Hepatocyte (in vitro differentiated cells): Measurements from ENCODE around the gene ADTRP. TPM values are rescaled to one million over a fixed set of nuclear protein-coding genes. Genes with fewer than 3 reads are reported as not detected.

Source experiments
- DNase-seq: peaks from one replicate; pipeline ENCODE4 v3.0.0-alpha.2; 2016; ENCODE audit warnings: low spot score
- H2AFZ ChIP-seq: fragments of 200-600 bp; sonication (generic); 2 replicates; pipeline ENCODE4 v1.6.0; 2016; ENCODE audit warnings: antibody characterized with exemption, mild to moderate bottlenecking
- H3K27ac ChIP-seq: fragments of 200-600 bp; sonication (generic); 2 replicates; pipeline ENCODE4 v1.5.1; 2016; ENCODE audit warnings: mild to moderate bottlenecking
- H3K27me3 ChIP-seq: fragments of 200-600 bp; sonication (generic); 2 replicates; pipeline ENCODE4 v1.6.1; 2016
- H3K36me3 ChIP-seq: fragments of 200-600 bp; sonication (generic); replicated peaks from 2 replicates; pipeline ENCODE4 v1.5.1; 2016; ENCODE audit warnings: low read depth; ENCODE audit not compliant: insufficient read depth
- H3K4me1 ChIP-seq: fragments of 200-600 bp; sonication (generic); 2 replicates; pipeline ENCODE4 v1.5.1; 2016; ENCODE audit warnings: mild to moderate bottlenecking, moderate library complexity; ENCODE audit not compliant: insufficient read depth
- H3K4me2 ChIP-seq: fragments of 200-600 bp; sonication (generic); 2 replicates; pipeline ENCODE4 v1.6.0; 2016
- H3K4me3 ChIP-seq: fragments of 200-600 bp; sonication (generic); 2 replicates; pipeline ENCODE4 v1.5.1; 2016; ENCODE audit warnings: mild to moderate bottlenecking
- H3K79me2 ChIP-seq: fragments of 200-600 bp; sonication (generic); 2 replicates; pipeline ENCODE4 v1.6.0; 2017; ENCODE audit warnings: mild to moderate bottlenecking
- H3K9me2 ChIP-seq: fragments of 200-600 bp; sonication (generic); replicated peaks from 2 replicates; pipeline ENCODE4 v1.6.0; 2017; ENCODE audit warnings: mild to moderate bottlenecking; ENCODE audit not compliant: insufficient read depth
- H3K9me3 ChIP-seq: fragments of 200-600 bp; sonication (generic); 2 replicates; pipeline ENCODE4 v1.5.1; 2016; ENCODE audit warnings: low read depth, mild to moderate bottlenecking
- H4K20me1 ChIP-seq: fragments of 200-600 bp; sonication (generic); 2 replicates; pipeline ENCODE4 v1.6.0; 2016; ENCODE audit warnings: mild to moderate bottlenecking; ENCODE audit not compliant: insufficient read depth, poor library complexity, severe bottlenecking
- CTCF ChIP-seq: fragments of 200-600 bp; sonication (generic); IDR thresholded peaks from 2 replicates; pipeline ENCODE4 v1.5.1; 2016; ENCODE audit warnings: antibody characterized with exemption, mild to moderate bottlenecking; ENCODE audit not compliant: poor library complexity
- EZH2 ChIP-seq: fragments of 200-600 bp; sonication (generic); IDR thresholded peaks from 2 replicates; pipeline ENCODE4 v1.6.1; 2016; ENCODE audit warnings: antibody characterized with exemption, mild to moderate bottlenecking, borderline replicate concordance
- EZH2phosphoT487 ChIP-seq: fragments of 200-600 bp; sonication (generic); IDR thresholded peaks from one replicate; pipeline ENCODE4 v1.6.1; 2018; ENCODE audit warnings: antibody characterized with exemption, mild to moderate bottlenecking, low read depth, moderate library complexity; ENCODE audit not compliant: unreplicated experiment, severe bottlenecking
- WGBS: methylation state at CpG from one replicate; pipeline ENCODE4 v1.1.6; 2016; ENCODE audit warnings: low lambda C conversion rate; ENCODE audit errors: missing lambda C conversion rate; 5-methylcytosine and 5-hydroxymethylcytosine counted together
- polyA plus RNA-seq: library from polyadenylated mRNA; unstranded; fragments of >200 nt; fragmentation: Nextera tagmentation; extraction: Ambion mirVana; gene quantifications from 2 replicates; pipeline ENCODE4 v1.2.1, GENCODE V29; 2016
- total RNA-seq: library from RNA; depleted of rRNA; stranded (reverse); fragments of >200 nt; gene quantifications from 2 replicates; pipeline ENCODE4 v1.2.3, GENCODE V29; 2014

ADTRP gene
- total and polyA plus RNA-seq, 2 experiments from 2014 or later: 4.1 to 9.8 TPM

GRCh38 chr6:11734861-11735613 is 43.6 kb downstream of the ADTRP start:
- H3K9me2 ChIP-seq: no peaks in the 10 kb centered on the region
- H3K27ac ChIP-seq: no peak overlapping the region
- no peak overlapping the region for H2AFZ ChIP-seq
- TF ChIP-seq CTCF (no peak), EZH2 (no peak), EZH2phosphoT487 (no peak)
- H3K9me3 ChIP-seq: no peaks in the 10 kb centered on the region
- no peaks in the 10 kb centered on the region for H4K20me1 ChIP-seq
- no peak for DNase-seq
- H3K4me3 ChIP-seq: no peak overlapping the region
- H3K4me2 ChIP-seq: no peak overlapping the region
- H3K4me1 ChIP-seq: peaks cover 6% of the 10 kb centered on the region
- no peaks in the 10 kb centered on the region for H3K27me3 ChIP-seq
- H3K36me3 ChIP-seq: no peaks in the 10 kb centered on the region
- 75% methylated on average over 6 of the region's 6 CpGs for WGBS
- H3K79me2 ChIP-seq: no peaks in the 10 kb centered on the region

DNA sequence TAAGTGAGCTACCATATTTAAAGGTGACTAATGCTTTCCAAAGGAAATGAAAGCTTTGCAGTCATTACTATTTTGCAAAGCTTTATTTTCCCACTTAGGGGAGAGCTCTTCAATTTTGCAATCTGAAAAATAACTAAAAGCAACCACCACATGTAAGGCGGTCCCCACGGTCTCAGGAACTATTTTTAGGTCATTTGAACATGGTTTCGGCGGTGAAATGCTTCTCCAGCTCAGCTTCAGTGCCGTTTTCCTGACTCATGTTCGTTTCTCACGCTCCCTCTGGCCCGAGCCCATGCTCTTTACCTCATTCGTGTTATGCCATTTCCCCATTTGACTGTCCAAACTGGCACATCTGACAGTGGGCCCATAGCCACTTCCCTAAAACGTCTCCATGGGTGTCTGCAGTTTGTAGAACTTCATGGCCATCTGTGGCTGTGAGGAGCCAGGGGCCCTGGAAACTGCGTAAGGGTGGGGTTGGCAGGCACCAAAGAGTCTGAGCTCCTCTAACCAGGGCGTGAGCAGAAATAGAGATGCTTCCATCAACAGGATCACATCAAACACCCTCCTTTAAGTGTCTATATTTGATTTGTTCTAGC is 46.5 kb downstream of the ADTRP start:
- Histone ChIP-seq H3K4me3 (no peak overlapping the region), H3K4me1 (peaks cover 11% of the 10 kb centered on the region), H4K20me1 (no peaks in the 10 kb centered on the region), H3K36me3 (no peaks in the 10 kb centered on the region), H2AFZ (no peak overlapping the region), H3K79me2 (no peaks in the 10 kb centered on the region), H3K9me2 (no peaks in the 10 kb centered on the region), H3K27ac (no peak overlapping the region), H3K9me3 (no peaks in the 10 kb centered on the region), H3K4me2 (no peak overlapping the region), H3K27me3 (no peaks in the 10 kb centered on the region)
- WGBS: 90% methylated on average over 12 of the region's 12 CpGs
- DNase-seq: no peak
- TF ChIP-seq CTCF (no peak), EZH2phosphoT487 (no peak), EZH2 (no peak)

DNA sequence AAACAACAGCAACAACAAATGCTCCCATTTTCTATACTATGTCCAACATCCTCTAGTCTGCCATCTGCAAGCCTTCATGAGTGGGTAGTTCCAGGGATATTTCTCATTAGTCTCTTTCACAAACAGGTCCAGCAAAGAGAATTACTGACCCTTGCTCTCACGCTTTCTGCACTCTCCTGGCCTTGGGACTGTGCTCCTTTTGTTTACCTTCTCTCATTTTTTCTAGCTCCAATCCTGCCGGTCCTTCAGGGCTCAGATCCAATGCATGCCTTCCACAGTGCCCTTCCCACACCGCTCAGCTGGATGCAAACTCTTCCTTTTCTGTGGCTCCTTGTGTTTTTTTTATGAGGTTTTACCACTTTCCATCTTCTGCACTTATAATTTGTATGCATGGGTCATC is 47.2 kb downstream of the ADTRP start:
- H3K27me3 ChIP-seq: no peaks in the 10 kb centered on the region
- no peak overlapping the region for H3K27ac ChIP-seq
- H3K4me3 ChIP-seq: no peak overlapping the region
- no peak overlapping the region for H2AFZ ChIP-seq
- H3K36me3 ChIP-seq: no peaks in the 10 kb centered on the region
- TF ChIP-seq EZH2: no peak
- no peak for TF ChIP-seq EZH2phosphoT487
- H3K9me2 ChIP-seq: no peaks in the 10 kb centered on the region
- peaks cover 13% of the 10 kb centered on the region for H3K4me1 ChIP-seq
- no peaks in the 10 kb centered on the region for H4K20me1 ChIP-seq
- no peak overlapping the region for H3K4me2 ChIP-seq
- peak; percentile 35 for DNase-seq
- H3K79me2 ChIP-seq: no peaks in the 10 kb centered on the region
- no peaks in the 10 kb centered on the region for H3K9me3 ChIP-seq
- WGBS: 50% methylated on average over 3 of the region's 3 CpGs

DNA sequence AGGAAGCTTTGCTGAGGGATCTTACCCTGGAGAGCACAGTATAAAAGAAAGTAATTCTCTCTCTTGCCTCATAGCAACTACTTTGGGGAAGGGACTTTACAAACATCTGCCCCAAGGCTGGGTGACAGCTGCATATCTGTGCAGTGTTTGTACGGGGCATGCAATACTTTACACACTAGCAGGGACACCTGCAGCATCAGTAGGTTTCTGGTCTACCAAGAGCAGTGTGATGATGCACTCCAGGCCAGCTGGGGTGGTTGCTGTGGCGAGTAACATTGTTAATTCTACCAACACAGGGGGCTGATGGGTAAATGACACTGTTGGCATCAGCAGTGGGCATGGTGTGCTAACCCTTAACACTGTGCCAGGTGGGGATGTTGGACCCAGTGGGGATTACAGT is 48.0 kb downstream of the ADTRP start:
- H2AFZ ChIP-seq: no peak overlapping the region
- H3K79me2 ChIP-seq: no peaks in the 10 kb centered on the region
- H3K4me3 ChIP-seq: no peak overlapping the region
- DNase-seq: no peak
- H3K27ac ChIP-seq: no peak overlapping the region
- no peaks in the 10 kb centered on the region for H4K20me1 ChIP-seq
- H3K4me2 ChIP-seq: no peak overlapping the region
- H3K9me3 ChIP-seq: no peaks in the 10 kb centered on the region
- peaks cover 13% of the 10 kb centered on the region for H3K4me1 ChIP-seq
- TF ChIP-seq EZH2phosphoT487: no peak
- no peak for TF ChIP-seq EZH2
- TF ChIP-seq CTCF: no peak
- WGBS: 88% methylated on average over 2 of the region's 2 CpGs
- no peaks in the 10 kb centered on the region for H3K27me3 ChIP-seq
- no peaks in the 10 kb centered on the region for H3K36me3 ChIP-seq
- no peaks in the 10 kb centered on the region for H3K9me2 ChIP-seq
